Smooth muscle cell (in vitro differentiated cells): ENCODE measurements around the gene ARID5B. TPM values are rescaled to one million over a fixed set of nuclear protein-coding genes. Genes with fewer than 3 reads are reported as not detected.

Experiments
- DNase-seq: peaks from one replicate; lab custom pipeline; 2025; ENCODE audit not compliant: unreplicated experiment; lab: John Stamatoyannopoulos, UW
- H2AFZ ChIP-seq: fragments of 200-600 bp; sonication (generic); 2 replicates; pipeline ENCODE4 v1.6.0; 2016; ENCODE audit warnings: antibody characterized with exemption, low read depth, mild to moderate bottlenecking
- H3F3A ChIP-seq: fragments of 200-600 bp; sonication (generic); 2 replicates; pipeline ENCODE4 v1.6.0; 2017; ENCODE audit warnings: antibody characterized with exemption, low read depth
- H3K27ac ChIP-seq: fragments of 200-600 bp; sonication (generic); 2 replicates; pipeline ENCODE4 v1.5.1; 2016; ENCODE audit warnings: low read depth, mild to moderate bottlenecking
- H3K27me3 ChIP-seq: fragments of 200-600 bp; sonication (generic); 2 replicates; pipeline ENCODE4 v1.6.1; 2016; ENCODE audit warnings: low read depth, mild to moderate bottlenecking
- H3K36me3 ChIP-seq: fragments of 200-600 bp; sonication (generic); 2 replicates; pipeline ENCODE4 v1.5.1; 2016; ENCODE audit warnings: low read depth
- H3K4me1 ChIP-seq: fragments of 200-600 bp; sonication (generic); 2 replicates; pipeline ENCODE4 v1.5.1; 2016; ENCODE audit warnings: low read depth
- H3K4me2 ChIP-seq: fragments of 200-600 bp; sonication (generic); 2 replicates; pipeline ENCODE4 v1.6.0; 2016; ENCODE audit warnings: mild to moderate bottlenecking
- H3K4me3 ChIP-seq: fragments of 200-600 bp; sonication (generic); 2 replicates; pipeline ENCODE4 v1.5.1; 2016; ENCODE audit warnings: mild to moderate bottlenecking
- H3K79me2 ChIP-seq: fragments of 200-600 bp; sonication (generic); 2 replicates; pipeline ENCODE4 v1.6.0; 2016; ENCODE audit warnings: low read depth, mild to moderate bottlenecking
- H3K9ac ChIP-seq: fragments of 200-600 bp; sonication (generic); 2 replicates; pipeline ENCODE4 v1.6.0; 2016; ENCODE audit warnings: low read depth
- H3K9me3 ChIP-seq: fragments of 200-600 bp; sonication (generic); replicated peaks from 2 replicates; pipeline ENCODE4 v1.5.1; 2016; ENCODE audit warnings: low read depth
- H4K20me1 ChIP-seq: fragments of 200-600 bp; sonication (generic); 2 replicates; pipeline ENCODE4 v1.6.0; 2016; ENCODE audit warnings: low read depth
- CTCF ChIP-seq: fragments of 200-600 bp; sonication (generic); IDR thresholded peaks from 2 replicates; pipeline ENCODE4 v1.5.1; 2017; ENCODE audit warnings: borderline replicate concordance, mild to moderate bottlenecking, antibody characterized with exemption; ENCODE audit not compliant: insufficient read depth, poor library complexity, severe bottlenecking
- WGBS: methylation state at CpG from one replicate; pipeline ENCODE4 v1.1.7; 2016; ENCODE audit warnings: low lambda C conversion rate; 5-methylcytosine and 5-hydroxymethylcytosine counted together
- polyA plus RNA-seq: library from polyadenylated mRNA; unstranded; fragments of >200 nt; fragmentation: Nextera tagmentation; extraction: Ambion mirVana; gene quantifications from 2 replicates; pipeline ENCODE4 v1.2.1, GENCODE V29; 2016
- total RNA-seq: library from RNA; depleted of rRNA; stranded (reverse); fragments of >200 nt; gene quantifications from 2 replicates; pipeline ENCODE4 v1.2.3, GENCODE V29; 2014

The ARID5B gene
- total and polyA plus RNA-seq, 2 experiments from 2014 or later, result 49.0 to 67.6 TPM

GRCh38 chr10:62085404-62085803, 183.9 kb downstream of the ARID5B start:
- Histone ChIP-seq H3K9ac (no peak overlapping the region), H3K4me2 (peak overlapping the region; percentile 73), H3F3A (peaks cover 40% of the 10 kb centered on the region), H3K27me3 (no peaks in the 10 kb centered on the region), H2AFZ (no peak overlapping the region), H3K9me3 (no peaks in the 10 kb centered on the region), H3K79me2 (peaks cover 17% of the 10 kb centered on the region), H3K36me3 (peaks cover under 1% of the 10 kb centered on the region), H4K20me1 (peaks cover 7% of the 10 kb centered on the region), H3K4me3 (no peak overlapping the region), H3K27ac (peak overlapping the region; percentile 98), H3K4me1 (peaks cover 16% of the 10 kb centered on the region)
- DNase-seq, result no peak
- TF ChIP-seq CTCF, result no peak
- WGBS, result 94% methylated on average over 2 of the region's 2 CpGs

GRCh38 chr10:62085821-62086220, 184.3 kb downstream of the ARID5B start:
- H3K36me3 ChIP-seq, result peaks cover 4% of the 10 kb centered on the region
- 98% methylated on average over 2 of the region's 2 CpGs for WGBS
- H4K20me1 ChIP-seq, result peaks cover 7% of the 10 kb centered on the region
- H3K4me1 ChIP-seq, result peaks cover 16% of the 10 kb centered on the region
- no peak for TF ChIP-seq CTCF
- DNase-seq, result no peak
- no peak overlapping the region for H3K4me2 ChIP-seq
- H3K27ac ChIP-seq, result peak overlapping the region; percentile 98
- no peaks in the 10 kb centered on the region for H3K9me3 ChIP-seq
- H3F3A ChIP-seq, result peaks cover 36% of the 10 kb centered on the region
- H2AFZ ChIP-seq, result no peak overlapping the region
- H3K9ac ChIP-seq, result no peak overlapping the region
- H3K79me2 ChIP-seq, result peaks cover 14% of the 10 kb centered on the region
- no peaks in the 10 kb centered on the region for H3K27me3 ChIP-seq
- H3K4me3 ChIP-seq, result no peak overlapping the region

- Histone ChIP-seq H3K4me1 (peaks cover 16% of the 10 kb centered on the region), H3K27me3 (no peaks in the 10 kb centered on the region)
- 99% methylated on average over 2 of the region's 2 CpGs for WGBS
These were observed 185.8 kb downstream of the ARID5B start for GRCh38 chr10:62087329-62087728.

More at GRCh38 chr10:62087329-62087728, 185.8 kb downstream of the ARID5B start:
- H4K20me1 ChIP-seq, result peaks cover 7% of the 10 kb centered on the region
- peaks cover 9% of the 10 kb centered on the region for H3K79me2 ChIP-seq
- no peak overlapping the region for H3K4me2 ChIP-seq
- no peaks in the 10 kb centered on the region for H3K9me3 ChIP-seq
- H3K9ac ChIP-seq, result no peak overlapping the region
- H3F3A ChIP-seq, result peaks cover 24% of the 10 kb centered on the region
- H2AFZ ChIP-seq, result no peak overlapping the region
- no peak for TF ChIP-seq CTCF
- H3K27ac ChIP-seq, result no peak overlapping the region
- peaks cover 9% of the 10 kb centered on the region for H3K36me3 ChIP-seq
- DNase-seq, result no peak
- no peak overlapping the region for H3K4me3 ChIP-seq
